CD14-positive monocyte (primary cell): ENCODE measurements around the gene HEPACAM. TPM values are rescaled to one million over a fixed set of nuclear protein-coding genes. Genes with fewer than 3 reads are reported as not detected.

Experiments used
- DNase-seq, 3 donors: peaks; one replicate each; pipeline ENCODE4 v3.0.0-alpha.2; 2011 to 2022
- H2AFZ ChIP-seq: 2 replicates; pipeline ENCODE4 v1.6.0; 2012; ENCODE audit warnings: mild to moderate bottlenecking, low read depth, low read length, inconsistent platforms; ENCODE audit not compliant: insufficient read depth, poor library complexity, severe bottlenecking
- H3K27ac ChIP-seq, 2 donors: 1 replicate in 1 of 2; 2 replicates in 1 of 2; pipeline ENCODE4 v1.5.1; 2012 to 2013; ENCODE audit warnings: low read length in 2 of 2, control low read depth in 1 of 2, inconsistent platforms in 1 of 2, low read depth in 1 of 2, mild to moderate bottlenecking in 1 of 2
- H3K27me3 ChIP-seq, 2 donors: one replicate each; pipeline versions ENCODE4 v1.6.0 to v1.6.1; 2011 to 2013; ENCODE audit warnings: low read length in 2 of 2; ENCODE audit not compliant: control insufficient read depth in 2 of 2, insufficient read depth in 2 of 2
- H3K36me3 ChIP-seq, 2 donors: replicated peaks in 1 of 2; 1 replicate in 1 of 2; 2 replicates in 1 of 2; pipeline versions ENCODE4 v1.5.1 to v1.6.1; 2012 to 2013; ENCODE audit warnings: low read length in 2 of 2, control low read depth in 1 of 2, inconsistent platforms in 1 of 2, mild to moderate bottlenecking in 1 of 2; ENCODE audit not compliant: insufficient read depth in 2 of 2, control insufficient read depth in 1 of 2
- H3K4me1 ChIP-seq, 2 donors: 1 replicate in 1 of 2; 2 replicates in 1 of 2; pipeline versions ENCODE4 v1.5.1 to v1.6.1; 2012 to 2013; ENCODE audit warnings: low read length in 2 of 2, control low read depth in 1 of 2, inconsistent platforms in 1 of 2, mild to moderate bottlenecking in 1 of 2, moderate library complexity in 1 of 2; ENCODE audit not compliant: insufficient read depth in 2 of 2, control insufficient read depth in 1 of 2
- H3K4me2 ChIP-seq: replicated peaks from 2 replicates; pipeline ENCODE3; 2012; ENCODE audit warnings: low read length, moderate library complexity, mild to moderate bottlenecking; ENCODE audit not compliant: poor library complexity, severe bottlenecking; ENCODE audit errors: extremely low read depth
- H3K4me3 ChIP-seq, 3 experiments: fragments of 200-600 bp in 1 of 3; sonication (generic) in 1 of 3; replicated peaks in 1 of 3; 1 replicate in 2 of 3; 2 replicates in 1 of 3; pipeline ENCODE4 v1.5.1; 2011 to 2013; ENCODE audit warnings: low read length in 3 of 3, mild to moderate bottlenecking in 3 of 3, control low read depth in 2 of 3, low read depth in 2 of 3, inconsistent platforms in 1 of 3, moderate library complexity in 1 of 3
- H3K79me2 ChIP-seq: 2 replicates; pipeline ENCODE4 v1.6.0; 2012; ENCODE audit warnings: mild to moderate bottlenecking, control low read depth, inconsistent platforms, low read length, moderate library complexity; ENCODE audit not compliant: insufficient read depth
- H3K9ac ChIP-seq: 2 replicates; pipeline ENCODE4 v1.6.0; 2017; ENCODE audit warnings: low read length, mild to moderate bottlenecking; ENCODE audit not compliant: insufficient read depth, poor library complexity, severe bottlenecking
- H3K9me3 ChIP-seq, 2 donors: replicated peaks in 1 of 2; 1 replicate in 1 of 2; 2 replicates in 1 of 2; pipeline versions ENCODE4 v1.5.1 to v1.6.1; 2012 to 2013; ENCODE audit warnings: low read length in 2 of 2, control low read depth in 1 of 2; ENCODE audit not compliant: control insufficient read depth in 1 of 2, insufficient read depth in 1 of 2
- H4K20me1 ChIP-seq: 2 replicates; pipeline ENCODE4 v1.6.0; 2012; ENCODE audit warnings: mild to moderate bottlenecking, low read length, control low read depth, moderate library complexity; ENCODE audit not compliant: insufficient read depth
- H3K27ac Mint-ChIP-seq, 7 donors: one replicate each; pipeline ENCODE4 v1.8.0; 2020; ENCODE audit warnings: mild to moderate bottlenecking in 7 of 7, mixed read lengths in 7 of 7, moderate library complexity in 6 of 7, inconsistent platforms in 2 of 7
- H3K27me3 Mint-ChIP-seq, 3 donors: one replicate each; pipeline ENCODE4 v1.8.0; 2021 to 2022; ENCODE audit warnings: low read depth in 3 of 3, mild to moderate bottlenecking in 3 of 3, mixed read lengths in 3 of 3, moderate library complexity in 3 of 3, inconsistent platforms in 1 of 3
- H3K36me3 Mint-ChIP-seq, 2 donors: one replicate each; pipeline ENCODE4 v1.8.0; 2020; ENCODE audit warnings: mixed read lengths in 2 of 2, inconsistent platforms in 1 of 2, mild to moderate bottlenecking in 1 of 2
- H3K4me1 Mint-ChIP-seq: one replicate; pipeline ENCODE4 v1.8.0; 2020; ENCODE audit warnings: mild to moderate bottlenecking, mixed read lengths
- H3K4me3 Mint-ChIP-seq, 2 donors: one replicate each; pipeline ENCODE4 v1.8.0; 2020; ENCODE audit warnings: mild to moderate bottlenecking in 2 of 2, mixed read lengths in 2 of 2, moderate library complexity in 1 of 2
- H3K9me3 Mint-ChIP-seq, 7 donors: one replicate each; pipeline ENCODE4 v1.8.0; 2020 to 2022; ENCODE audit warnings: mixed read lengths in 7 of 7, mild to moderate bottlenecking in 6 of 7, moderate library complexity in 6 of 7, inconsistent platforms in 2 of 7
- CTCF ChIP-seq: fragments of 200-600 bp; IDR thresholded peaks from one replicate; pipeline ENCODE4 v1.8.0; 2022; ENCODE audit warnings: antibody characterized with exemption, mild to moderate bottlenecking
- WGBS: methylation state at CpG from one replicate; pipeline ENCODE4 v1.1.5; 2013; ENCODE audit warnings: missing lambda C conversion rate; ENCODE audit not compliant: insufficient coverage; 5-methylcytosine and 5-hydroxymethylcytosine counted together
- intact Hi-C, 2 donors: fragments of 100-400 bp; cut with micrococcal nuclease; formaldehyde crosslinking; loops; one replicate each; pipeline versions ENCODE4 v1.15.0 to v1.15.1; 2023
- polyA plus RNA-seq, 3 donors: library from polyadenylated mRNA; depleted of rRNA in 1 of 3; unstranded in 2 of 3; stranded (reverse) in 1 of 3; fragments of 300-500 nt in 2 of 3; fragments of >200 nt in 1 of 3; fragmentation: Illumina TruSeq in 2 of 3; gene quantifications; 1 replicate in 2 of 3; 2 replicates in 1 of 3; pipeline ENCODE4 v1.2.3, GENCODE V29; 2012 to 2021

The HEPACAM gene
- polyA plus RNA-seq, 3 donors: not detected

- Histone ChIP-seq H4K20me1 (no peaks in the 10 kb centered on the region), H3K36me3 (no peaks in the 10 kb centered on the region), H3K9me3 (peaks cover 0 to 5% of the 10 kb centered on the region in 2 donors), H3K4me1 (no peaks in the 10 kb centered on the region), H3K27me3 (peaks cover 0 to 2% of the 10 kb centered on the region in 2 donors), H3K79me2 (no peaks in the 10 kb centered on the region), H3K4me3 (no peak overlapping the region), H3K9ac (no peak overlapping the region), H3K27ac (no peak overlapping the region), H2AFZ (no peak overlapping the region), H3K4me2 (no peak overlapping the region)
- peaks cover 2 to 13% (median 5%) of the 10 kb centered on the region in 7 donors for H3K9me3 Mint-ChIP-seq
- TF ChIP-seq CTCF: no peak
- peaks cover 2 to 7% (median 6%) of the 10 kb centered on the region in 3 donors for H3K27me3 Mint-ChIP-seq
- intact Hi-C loops: no loop called here
- no peaks in the 10 kb centered on the region for H3K36me3 Mint-ChIP-seq
- no peak overlapping the region for H3K4me3 Mint-ChIP-seq
- no peak for DNase-seq
- peaks cover 2% of the 10 kb centered on the region for H3K4me1 Mint-ChIP-seq
- no peak overlapping the region for H3K27ac Mint-ChIP-seq
- 100% methylated on average over 2 of the region's 4 CpGs for WGBS
These were observed 842 bp downstream of the HEPACAM start for GRCh38 chr11:124934862-124935547.

- intact Hi-C loops: no loop called here
- H4K20me1 ChIP-seq: no peaks in the 10 kb centered on the region
- no peaks in the 10 kb centered on the region for H3K36me3 ChIP-seq
- Mint-ChIP-seq H3K36me3 (no peaks in the 10 kb centered on the region), H3K9me3 (no peaks in the 10 kb centered on the region), H3K4me1 (peaks cover 2% of the 10 kb centered on the region), H3K27me3 (peaks cover 2 to 4% (median 2%) of the 10 kb centered on the region in 3 donors), H3K27ac (no peak overlapping the region), H3K4me3 (no peak overlapping the region)
- DNase-seq: no peak
- no peaks in the 10 kb centered on the region for H3K27me3 ChIP-seq
- no peaks in the 10 kb centered on the region for H3K9me3 ChIP-seq
- TF ChIP-seq CTCF: no peak
- no peaks in the 10 kb centered on the region for H3K79me2 ChIP-seq
- H3K4me1 ChIP-seq: no peaks in the 10 kb centered on the region
- no peak overlapping the region for H2AFZ ChIP-seq
- H3K4me2 ChIP-seq: no peak overlapping the region
- no peak overlapping the region for H3K27ac ChIP-seq
- WGBS: no CpG with 5 or more reads among the region's 3 CpGs
- H3K4me3 ChIP-seq: no peak overlapping the region
- no peak overlapping the region for H3K9ac ChIP-seq
These were observed 5.0 kb downstream of the HEPACAM start for GRCh38 chr11:124930799-124931198.
